ENCODE data around the gene RNFT2.

DNA sequence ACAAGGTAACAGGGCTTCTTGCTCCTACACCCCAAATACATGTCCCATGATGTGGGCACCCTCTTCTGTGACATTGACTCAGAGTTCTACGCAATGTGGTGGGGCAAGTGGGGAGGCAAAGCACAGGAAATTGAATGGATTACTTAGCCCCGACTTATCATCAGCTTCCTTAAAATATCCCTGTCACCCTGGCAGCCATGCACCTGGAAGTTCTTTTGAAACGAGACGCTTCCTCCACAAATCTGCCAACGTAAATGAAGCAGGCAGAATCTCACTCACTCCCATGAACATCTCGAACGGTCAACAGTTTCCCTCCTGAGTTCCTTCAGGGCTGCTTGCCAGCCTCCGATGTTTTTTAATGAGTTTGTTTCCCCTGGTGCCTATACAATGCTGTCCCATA, 33.5 kb downstream of the RNFT2 start:
- TF ChIP-seq, protein P1, sequence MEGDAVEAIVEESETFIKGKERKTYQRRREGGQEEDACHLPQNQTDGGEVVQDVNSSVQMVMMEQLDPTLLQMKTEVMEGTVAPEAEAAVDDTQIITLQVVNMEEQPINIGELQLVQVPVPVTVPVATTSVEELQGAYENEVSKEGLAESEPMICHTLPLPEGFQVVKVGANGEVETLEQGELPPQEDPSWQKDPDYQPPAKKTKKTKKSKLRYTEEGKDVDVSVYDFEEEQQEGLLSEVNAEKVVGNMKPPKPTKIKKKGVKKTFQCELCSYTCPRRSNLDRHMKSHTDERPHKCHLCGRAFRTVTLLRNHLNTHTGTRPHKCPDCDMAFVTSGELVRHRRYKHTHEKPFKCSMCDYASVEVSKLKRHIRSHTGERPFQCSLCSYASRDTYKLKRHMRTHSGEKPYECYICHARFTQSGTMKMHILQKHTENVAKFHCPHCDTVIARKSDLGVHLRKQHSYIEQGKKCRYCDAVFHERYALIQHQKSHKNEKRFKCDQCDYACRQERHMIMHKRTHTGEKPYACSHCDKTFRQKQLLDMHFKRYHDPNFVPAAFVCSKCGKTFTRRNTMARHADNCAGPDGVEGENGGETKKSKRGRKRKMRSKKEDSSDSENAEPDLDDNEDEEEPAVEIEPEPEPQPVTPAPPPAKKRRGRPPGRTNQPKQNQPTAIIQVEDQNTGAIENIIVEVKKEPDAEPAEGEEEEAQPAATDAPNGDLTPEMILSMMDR (conservative IDR thresholded peaks at IDR 0.05; ENCODE audit: low read depth, low read length) = no peak
- TF ChIP-seq EZH2 (IDR thresholded peaks at IDR 0.05; ENCODE audit: low read length, unreplicated experiment) (no peak), EZH2phosphoT487 (IDR thresholded peaks at IDR 0.05; ENCODE audit: borderline replicate concordance, low read length) (no peak)

Measured in PC-3 (cell line).